UCSD-AML1 (cell line): ENCODE measurements around the gene IKZF2.
A peak's percentile ranks its signal among the peaks of the same experiment; 100 is the strongest.

ENCODE experiments used
- DNase-seq: peaks from one replicate; lab custom pipeline; 2025; ENCODE audit not compliant: unreplicated experiment; lab: John Stamatoyannopoulos, UW

The IKZF2 gene

GRCh38 chr2:213156717-213157116 lies 5.3 kb upstream of the IKZF2 start:
- no peak for DNase-seq

DNA sequence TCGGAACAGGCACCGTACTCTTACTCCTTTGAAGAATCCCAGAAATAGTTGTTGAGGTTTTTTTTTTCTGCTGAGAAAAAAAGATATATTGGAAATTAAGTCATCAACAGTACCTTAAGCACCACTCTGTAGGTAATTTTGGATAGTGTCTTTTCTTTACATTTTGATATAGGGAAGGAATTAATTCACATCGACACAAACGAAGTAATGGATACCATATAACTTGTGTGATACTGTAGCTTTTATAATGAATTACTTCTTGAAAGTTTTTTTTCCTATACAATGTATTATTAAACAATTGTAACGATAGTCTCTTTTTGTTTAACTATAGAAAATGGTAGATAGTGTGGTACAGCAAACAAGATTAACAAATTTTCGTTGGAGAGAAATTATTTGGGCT lies 1.5 kb upstream of the IKZF2 start:
- DNase-seq, result no peak

DNA sequence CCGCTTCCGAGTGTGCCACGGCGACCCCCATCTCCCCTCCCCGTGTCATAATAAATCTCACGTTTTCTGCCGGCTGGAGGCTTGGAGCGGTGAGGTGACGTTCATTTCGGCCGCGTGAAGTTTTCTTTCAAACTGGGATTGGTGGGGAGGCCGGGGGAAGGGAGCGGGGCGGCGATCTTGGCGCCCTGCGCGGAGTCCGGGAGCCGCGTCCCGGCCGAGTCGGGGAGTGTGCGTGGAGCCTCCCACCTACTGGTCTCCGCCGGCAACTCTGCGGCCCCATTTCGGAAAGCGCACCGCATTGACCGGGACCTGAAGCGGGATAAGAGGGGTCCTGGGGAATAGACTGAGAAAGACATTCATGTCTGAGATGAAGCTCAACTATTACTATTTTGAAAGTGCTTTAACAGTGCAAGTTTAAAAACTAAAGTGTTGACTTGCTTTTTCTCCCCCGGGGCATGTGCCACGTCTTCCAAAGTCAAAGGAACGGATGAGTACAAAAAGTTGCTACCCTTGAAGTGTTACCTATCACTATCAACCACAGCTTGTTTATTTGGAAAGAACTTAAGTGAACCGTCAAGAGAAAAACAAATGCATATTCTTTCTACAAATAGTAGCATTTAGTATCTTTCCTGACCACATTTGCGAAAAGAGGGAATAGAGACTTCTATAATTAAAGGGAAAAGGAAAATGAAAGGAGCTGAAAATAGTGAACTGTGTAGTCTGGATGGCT lies 818 bp upstream of the IKZF2 start:
- peak; percentile 76 for DNase-seq

GRCh38 chr2:213150315-213151097 lies 906 bp downstream of the IKZF2 start:
- DNase-seq, result peak; percentile 23

- no peak for DNase-seq
These were observed 1.5 kb downstream of the IKZF2 start for GRCh38 chr2:213149949-213150314.

DNA sequence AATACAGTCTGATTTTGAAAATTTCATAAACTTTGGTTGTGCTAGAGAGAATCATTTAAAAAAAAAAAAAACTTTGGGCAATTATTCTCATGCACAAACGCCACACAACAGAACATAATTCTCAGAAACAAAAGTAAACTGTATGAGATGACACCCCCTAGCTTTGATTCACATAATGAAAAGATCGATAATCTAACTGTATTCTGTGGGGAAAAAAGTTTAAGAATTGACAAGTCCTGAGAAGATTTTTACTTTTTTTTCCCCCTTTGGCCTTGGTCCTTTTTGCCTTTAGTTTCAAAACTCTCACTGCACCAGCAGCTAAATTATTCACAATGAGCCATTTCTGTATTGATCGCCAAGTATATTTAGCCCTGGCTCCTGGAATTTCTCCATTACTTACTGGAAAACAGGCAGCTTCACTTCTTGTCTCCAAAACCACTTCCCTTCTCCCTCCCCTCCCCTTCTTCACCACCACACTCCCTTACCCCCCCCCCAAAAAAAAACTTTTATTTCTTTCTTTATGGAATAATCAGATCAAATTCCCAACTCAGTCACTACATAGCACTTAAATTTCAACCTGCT lies 2.0 kb downstream of the IKZF2 start:
- DNase-seq, result no peak

DNA sequence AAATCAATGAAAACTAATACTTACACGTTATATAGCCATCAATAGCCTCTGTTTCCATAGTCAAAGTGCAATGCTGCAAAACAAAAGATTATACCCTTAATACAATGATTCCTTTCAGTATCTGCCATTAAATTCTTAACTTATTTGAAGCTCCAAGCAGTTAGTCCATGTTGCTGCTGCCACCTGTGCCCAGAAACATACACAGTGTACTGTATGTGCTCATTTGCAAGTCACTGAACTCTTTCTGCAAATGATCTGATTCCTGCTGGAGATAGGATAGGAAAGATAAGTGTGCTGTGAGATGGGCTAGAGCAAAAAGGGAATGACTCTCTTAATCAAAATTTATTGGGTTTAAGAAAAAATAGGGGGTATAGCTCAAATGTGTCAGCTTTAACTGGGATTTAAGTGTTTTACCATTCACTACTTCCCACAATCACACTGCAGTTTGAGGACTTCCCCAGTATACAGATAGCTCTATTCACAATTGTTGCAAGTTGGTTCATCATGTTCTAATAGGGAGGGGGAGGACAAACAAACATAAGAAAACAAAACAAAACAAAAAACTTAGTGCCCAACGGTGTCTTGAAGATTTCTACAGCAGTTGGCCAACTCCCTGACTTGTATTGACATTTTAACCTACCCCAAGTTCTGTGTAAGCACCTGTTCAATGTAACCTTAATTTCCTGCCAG lies 2.7 kb downstream of the IKZF2 start:
- peak; percentile 5 for DNase-seq

DNA sequence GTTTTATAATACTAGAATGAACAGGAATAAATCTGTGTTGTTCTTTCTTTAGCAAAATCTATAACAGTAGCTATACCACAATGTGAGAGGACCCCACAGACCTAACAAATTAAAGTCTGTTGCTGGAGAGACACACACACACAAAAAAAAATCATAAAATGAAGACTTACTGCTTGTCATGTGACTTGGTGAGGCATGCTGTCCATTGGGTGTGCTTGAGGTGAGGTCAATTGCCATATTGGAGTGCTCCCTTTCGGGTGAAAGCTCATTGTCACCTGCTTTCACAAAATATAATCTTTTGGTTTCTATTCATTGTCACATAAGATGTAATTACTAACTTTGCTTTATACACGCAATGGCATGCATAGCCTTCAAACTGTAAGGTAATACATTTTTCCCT lies 3.9 kb downstream of the IKZF2 start:
- DNase-seq, result no peak

GRCh38 chr2:213145715-213146242 lies 5.6 kb downstream of the IKZF2 start:
- DNase-seq, result no peak

- DNase-seq, result no peak
These were observed 14.3 kb downstream of the IKZF2 start for GRCh38 chr2:213137064-213137463.

DNA sequence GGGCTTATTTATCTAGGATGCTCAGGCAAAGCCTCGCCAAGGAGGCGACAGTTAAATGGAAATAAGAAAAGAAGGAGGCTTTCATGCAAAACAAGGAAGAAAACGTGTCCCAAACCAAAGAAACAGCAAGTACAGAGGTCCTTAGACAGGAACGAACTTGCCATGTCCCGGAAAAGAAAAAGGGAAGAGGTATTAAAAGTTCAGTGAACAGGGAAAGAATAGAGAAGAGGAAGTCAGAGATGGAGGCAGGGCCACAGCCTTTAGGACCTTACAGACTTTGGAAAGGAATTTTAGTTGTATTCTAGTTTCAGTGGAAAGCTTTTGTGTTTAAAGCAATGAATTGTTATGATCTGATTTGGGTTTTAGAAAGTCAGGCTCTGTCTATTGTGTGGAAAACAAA lies 22.1 kb downstream of the IKZF2 start:
- peak; percentile 7 for DNase-seq

- DNase-seq, result no peak
These were observed 25.6 kb downstream of the IKZF2 start for GRCh38 chr2:213125646-213126347.

GRCh38 chr2:213122725-213123124 lies 28.7 kb downstream of the IKZF2 start:
- DNase-seq, result no peak

- no peak for DNase-seq
These were observed 29.7 kb downstream of the IKZF2 start for GRCh38 chr2:213121690-213122089.

DNA sequence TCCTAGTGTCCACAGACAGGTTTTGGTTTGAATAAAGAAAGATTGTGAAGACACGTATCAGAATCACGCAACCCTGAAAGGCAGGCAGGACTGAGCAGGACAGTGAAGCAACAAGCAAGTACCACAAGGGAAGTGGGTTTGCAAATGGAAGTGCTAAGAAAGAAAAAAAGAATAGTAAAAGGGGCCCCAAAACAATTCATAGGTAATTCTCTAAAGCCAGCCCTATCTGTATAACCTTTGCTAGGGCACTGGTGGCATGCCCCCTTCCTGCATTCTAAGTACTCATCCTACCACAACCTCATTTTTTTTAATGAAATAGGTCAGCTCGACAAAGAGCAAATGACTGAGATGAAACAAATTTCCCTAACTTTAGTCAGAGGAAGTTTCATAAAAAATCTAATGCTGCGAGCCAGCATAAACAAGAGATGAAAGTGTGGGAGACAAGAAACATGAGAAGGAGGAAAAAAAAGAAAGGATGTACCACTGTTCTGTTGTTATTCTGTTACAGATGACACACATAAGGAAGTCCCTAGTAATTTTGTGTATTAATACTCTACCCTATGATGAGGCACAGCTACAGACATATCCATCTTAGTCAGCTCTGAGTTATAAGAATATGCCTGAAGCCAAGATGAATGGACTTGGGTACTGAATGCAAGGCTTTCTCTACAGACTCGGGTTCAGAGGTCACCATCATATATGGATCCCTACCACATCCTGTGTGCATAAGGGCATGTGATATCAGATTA lies 32.2 kb downstream of the IKZF2 start:
- DNase-seq, result peak; percentile 8

GRCh38 chr2:213108308-213108707 lies 43.1 kb downstream of the IKZF2 start:
- no peak for DNase-seq

- DNase-seq, result no peak
These were observed 43.7 kb downstream of the IKZF2 start for GRCh38 chr2:213107728-213108127.

DNA sequence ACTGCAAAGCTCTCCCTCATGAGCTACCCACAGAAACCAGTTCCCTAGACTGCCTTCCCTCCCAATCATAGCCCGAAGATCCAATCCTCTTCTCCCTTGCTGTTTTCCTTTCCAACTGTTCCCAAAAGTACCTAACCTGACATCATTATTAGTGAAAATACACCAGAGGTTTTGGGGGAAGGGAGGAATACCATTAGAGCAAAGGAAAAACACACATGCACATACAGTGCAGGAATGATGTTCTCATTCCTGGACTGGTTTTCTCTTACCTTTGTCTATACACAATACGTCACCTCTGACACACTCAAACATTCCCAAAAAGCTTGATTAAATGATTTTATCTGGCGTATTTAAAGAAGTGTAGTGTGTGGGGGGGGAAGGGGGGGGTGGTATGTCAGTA lies 46.2 kb downstream of the IKZF2 start:
- DNase-seq, result no peak

- DNase-seq, result no peak
These were observed 46.6 kb downstream of the IKZF2 start for GRCh38 chr2:213104903-213105202.
